Myocyte (in vitro differentiated cells): ENCODE data around the gene NOP14. TPM values are rescaled to one million over a fixed set of nuclear protein-coding genes. Genes with fewer than 3 reads are reported as not detected.
A peak's percentile ranks its signal among the peaks of the same experiment; 100 is the strongest.
"Not testable (repeated sequence)": the region's sequence is repeated elsewhere in the genome, so short reads cannot be mapped to it uniquely, and the experiment has no call there.

Experiments used
- DNase-seq: peaks from one replicate; pipeline ENCODE4 v3.0.0-alpha.2; 2012; ENCODE audit warnings: low read depth
- polyA plus RNA-seq: library from polyadenylated mRNA; unstranded; fragments of >200 nt; gene quantifications from one replicate; pipeline ENCODE4 v1.2.1, GENCODE V29; 2012; ENCODE audit warnings: missing spikeins
- total RNA-seq: library from RNA; depleted of rRNA; stranded (reverse); fragments of >200 nt; gene quantifications from 2 replicates; pipeline ENCODE4 v1.2.3, GENCODE V29; 2014

NOP14 gene
- 26.3 and 30.1 TPM in 2 replicates for total RNA-seq
- polyA plus RNA-seq = 21.7 TPM

- DNase-seq = peak; percentile 99
These were observed at the start of gene NOP14, which contains the start of gene GRK4 for GRCh38 chr4:2963175-2963965. NOP14 (minus strand) TSS chr4:2963406; CDS start chr4:2963319, 87 bp downstream. GRK4 (plus strand) TSS chr4:2963571; CDS start chr4:2964071, 500 bp downstream.

GRCh38 chr4:3011456-3012220 lies 48.4 kb upstream of the NOP14 start:
- DNase-seq = no peak

DNA sequence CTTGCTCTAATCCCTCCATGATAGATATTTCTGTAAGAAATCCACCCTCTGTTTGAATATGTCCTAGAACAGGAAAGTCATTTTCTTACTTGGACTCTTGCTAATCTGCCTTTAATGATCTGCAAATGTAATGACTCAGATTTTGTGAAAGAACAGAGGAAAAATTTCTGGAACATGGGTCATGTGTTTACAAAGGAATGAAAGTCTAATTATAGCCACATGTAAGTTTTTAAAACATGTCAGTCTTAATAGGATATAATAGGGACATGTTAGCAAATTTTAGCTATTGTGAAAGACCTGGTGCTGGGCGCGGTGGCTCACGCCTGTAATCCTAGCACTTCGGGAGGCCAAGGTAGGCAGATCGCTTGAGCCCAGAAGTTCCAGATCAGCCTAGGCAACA lies 47.8 kb upstream of the NOP14 start:
- no peak for DNase-seq

DNA sequence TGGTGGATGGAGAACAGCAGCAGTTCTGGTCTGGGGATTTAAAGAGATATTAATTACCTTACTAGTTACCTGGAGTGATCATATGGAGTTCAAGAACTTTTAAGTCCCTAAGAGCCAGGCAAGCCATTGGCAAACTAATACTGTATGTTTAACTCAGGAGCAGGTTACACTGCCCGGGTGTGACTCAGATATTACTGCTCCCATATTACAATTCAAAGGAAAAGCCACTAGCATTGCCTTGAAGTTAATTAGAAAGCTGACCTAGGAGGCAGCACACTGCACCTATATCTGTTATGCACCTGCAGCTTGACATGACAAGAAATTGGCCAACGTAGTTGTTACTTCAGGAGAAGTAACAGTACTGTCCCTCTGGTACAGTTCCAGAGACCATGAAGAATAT lies 47.4 kb upstream of the NOP14 start:
- no peak for DNase-seq

DNA sequence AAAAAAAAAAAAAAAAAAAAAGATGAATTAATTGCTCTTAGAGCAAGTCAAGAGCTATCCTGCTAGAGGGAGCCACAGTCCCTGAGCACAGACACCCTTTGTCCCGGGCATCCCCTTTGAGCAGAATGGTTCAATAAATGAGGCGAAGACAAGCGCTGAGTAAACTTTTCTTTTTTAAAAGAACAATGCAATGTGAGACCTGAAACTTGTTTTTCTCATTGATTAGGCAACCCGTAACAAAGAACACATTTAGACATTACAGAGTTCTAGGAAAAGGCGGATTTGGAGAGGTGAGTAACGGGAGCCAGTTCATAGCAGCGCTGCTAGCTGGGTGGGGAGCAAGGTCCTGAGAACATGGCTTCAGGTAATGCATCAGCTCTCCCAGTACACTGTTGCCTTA lies 46.2 kb upstream of the NOP14 start:
- peak; percentile 30 for DNase-seq

GRCh38 chr4:3007724-3008123 lies 44.5 kb upstream of the NOP14 start:
- DNase-seq = no peak

GRCh38 chr4:2996415-2996814 lies 33.2 kb upstream of the NOP14 start:
- no peak for DNase-seq

DNA sequence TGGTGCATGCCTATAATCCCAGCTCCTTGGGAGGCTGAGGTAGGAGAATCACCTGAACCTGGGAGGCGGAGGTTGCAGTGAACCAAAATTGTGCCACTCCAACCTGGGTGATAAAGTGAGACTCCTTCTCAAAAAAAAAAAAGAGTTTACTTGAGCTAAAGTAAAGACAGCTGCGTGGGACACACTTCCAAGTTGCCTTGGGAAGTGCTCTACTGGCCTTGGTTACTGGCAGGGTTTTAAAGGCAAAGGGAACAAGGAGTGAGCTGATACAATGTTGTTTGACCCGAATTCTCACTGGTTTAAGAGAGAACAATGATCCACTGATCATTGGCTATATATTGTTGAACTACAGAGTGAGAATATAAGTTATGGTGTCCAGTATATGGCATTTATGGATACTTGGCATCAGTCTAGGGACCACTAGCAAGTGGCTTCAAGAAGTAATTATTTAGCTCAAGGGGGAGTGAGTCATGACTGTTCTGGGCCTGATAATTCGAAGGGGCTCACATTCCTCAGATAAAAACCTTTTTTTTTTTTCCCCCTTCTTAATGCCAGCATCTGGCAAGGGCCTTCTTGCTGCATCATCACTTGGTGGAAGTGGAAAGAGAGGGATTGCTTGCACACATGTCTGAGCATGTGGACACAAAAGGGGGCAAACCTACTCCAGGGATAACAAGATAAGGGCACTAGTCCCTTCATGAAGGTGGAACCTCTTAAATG lies 32.5 kb upstream of the NOP14 start:
- no peak for DNase-seq

DNA sequence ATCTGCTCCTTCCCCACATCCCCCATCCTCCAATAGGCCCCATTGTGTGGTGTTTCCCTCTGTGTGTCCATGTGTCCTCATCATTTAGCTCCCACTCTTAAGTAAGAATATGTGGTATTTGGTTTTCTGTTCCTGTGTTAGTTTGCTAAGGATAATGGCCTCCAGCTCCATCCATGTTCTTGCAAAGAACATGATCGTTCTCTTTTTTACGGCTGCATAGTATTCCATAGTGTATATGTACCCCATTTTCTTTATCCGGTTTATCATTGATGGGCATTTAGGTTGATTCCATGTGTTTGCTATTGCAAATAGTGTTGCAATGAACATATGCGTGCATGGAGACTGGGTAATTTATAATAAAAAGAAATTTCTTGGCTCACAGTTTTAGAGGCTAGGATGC lies 31.7 kb upstream of the NOP14 start:
- no peak for DNase-seq

- no peak for DNase-seq
These were observed 28.0 kb upstream of the NOP14 start for GRCh38 chr4:2991243-2991642.

DNA sequence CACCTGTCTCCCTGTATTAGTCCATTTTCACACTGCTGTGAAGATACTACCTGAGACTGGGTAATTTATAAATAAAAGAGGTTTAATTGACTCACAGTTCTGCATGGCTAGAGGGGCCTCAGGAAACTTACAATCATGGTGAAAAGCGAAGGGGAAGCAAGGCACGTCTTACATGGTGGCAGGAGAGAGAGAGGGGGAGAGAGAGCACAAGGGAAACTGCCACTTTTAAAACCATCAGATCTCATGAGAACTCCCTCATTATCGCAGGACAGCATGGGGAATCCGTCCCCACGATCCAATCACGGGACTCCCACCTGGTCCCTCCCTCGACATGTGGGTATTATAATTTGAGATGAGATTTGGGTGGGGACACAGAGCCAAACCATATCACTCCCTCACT lies 20.5 kb upstream of the NOP14 start:
- DNase-seq = not testable (repeated sequence)

DNA sequence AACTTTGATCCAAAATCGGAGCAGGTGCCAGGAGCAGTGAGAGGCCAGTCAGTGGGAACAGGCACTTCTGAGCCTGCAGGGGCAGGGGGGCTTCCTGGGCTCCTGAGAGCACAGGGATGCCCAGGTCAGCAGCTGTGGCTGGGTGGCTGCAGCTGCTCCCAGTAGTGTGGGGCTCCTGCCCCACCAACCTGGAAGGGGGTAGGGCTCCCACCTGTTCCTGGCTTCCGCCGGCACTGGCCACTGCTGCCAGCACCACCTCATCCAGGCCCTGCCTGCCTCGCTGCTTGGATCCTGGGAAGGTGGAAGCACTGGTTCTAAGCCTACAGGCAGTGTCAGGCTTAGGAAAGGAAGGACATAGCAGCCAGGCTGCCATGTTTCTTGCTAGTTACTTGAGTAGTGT lies 18.8 kb upstream of the NOP14 start:
- no peak for DNase-seq

DNA sequence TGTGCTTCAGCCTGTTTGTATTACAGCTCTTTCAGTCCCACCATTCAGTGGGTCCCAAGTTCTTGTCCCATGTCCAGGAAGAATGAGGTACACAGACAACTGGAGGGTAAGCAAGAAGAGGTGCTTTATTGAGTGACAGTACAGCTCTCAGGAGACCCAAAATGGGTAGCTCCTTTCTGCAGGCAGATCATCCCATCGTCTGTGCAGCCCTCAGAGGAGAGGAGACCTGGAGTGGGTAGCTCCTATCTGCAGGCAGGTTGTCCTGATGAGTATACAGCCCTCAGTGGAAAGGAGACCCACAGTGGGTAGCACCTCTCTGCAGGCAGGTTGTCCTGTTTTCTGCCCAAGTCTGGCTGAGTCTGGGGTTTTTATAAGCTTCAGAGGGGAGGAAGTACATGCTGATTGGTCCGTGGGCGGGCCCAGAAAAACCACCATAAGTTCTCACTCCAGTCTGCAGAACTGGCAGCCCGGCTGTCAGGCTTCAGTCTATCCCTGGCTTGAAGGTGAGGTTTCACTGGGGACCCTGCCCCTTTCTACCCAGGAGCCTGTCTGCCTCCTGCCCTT lies 18.1 kb upstream of the NOP14 start:
- no peak for DNase-seq

DNA sequence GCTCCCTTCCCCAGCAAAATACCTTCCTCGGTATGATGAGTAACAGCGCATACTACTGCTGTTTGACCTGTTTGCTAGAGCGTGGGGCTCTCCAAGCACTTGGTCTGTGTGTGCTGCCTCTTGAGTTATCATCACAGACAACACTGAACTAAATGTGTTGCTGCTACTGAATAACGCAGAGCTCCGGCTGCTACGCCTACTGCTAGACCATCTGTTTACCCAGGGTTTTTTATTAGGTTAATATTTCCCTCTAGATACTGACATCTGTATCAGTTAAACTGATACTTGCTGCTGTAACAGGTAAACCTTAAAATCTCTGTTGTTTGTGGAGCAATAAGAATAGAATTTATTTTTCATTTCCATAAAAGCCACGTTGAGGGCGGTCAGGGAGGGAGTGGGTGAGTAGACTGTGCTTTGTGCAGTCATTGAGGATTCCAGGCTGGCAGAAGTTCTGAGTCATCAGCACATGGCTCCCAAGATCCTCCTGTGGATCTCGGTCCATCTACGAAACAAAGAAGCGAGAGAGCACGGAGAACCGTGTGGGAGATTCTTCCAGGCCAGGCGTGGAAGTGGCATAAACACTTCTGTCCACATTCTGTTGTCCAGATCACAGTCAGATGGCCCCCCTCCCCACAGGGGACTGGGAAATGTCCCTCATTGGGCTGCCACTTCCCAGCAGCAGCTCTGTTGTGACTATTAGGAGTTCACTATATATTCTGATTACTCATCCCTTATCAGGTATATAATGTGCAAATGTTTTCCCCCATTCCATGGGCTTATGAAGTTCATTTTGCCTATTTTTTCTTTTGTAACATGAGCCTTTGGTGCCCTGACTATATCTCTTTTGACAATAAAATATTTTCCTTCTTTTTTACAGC lies 14.2 kb upstream of the NOP14 start:
- DNase-seq = peak; percentile 45

GRCh38 chr4:2971275-2971674 lies 8.1 kb upstream of the NOP14 start:
- DNase-seq = no peak

DNA sequence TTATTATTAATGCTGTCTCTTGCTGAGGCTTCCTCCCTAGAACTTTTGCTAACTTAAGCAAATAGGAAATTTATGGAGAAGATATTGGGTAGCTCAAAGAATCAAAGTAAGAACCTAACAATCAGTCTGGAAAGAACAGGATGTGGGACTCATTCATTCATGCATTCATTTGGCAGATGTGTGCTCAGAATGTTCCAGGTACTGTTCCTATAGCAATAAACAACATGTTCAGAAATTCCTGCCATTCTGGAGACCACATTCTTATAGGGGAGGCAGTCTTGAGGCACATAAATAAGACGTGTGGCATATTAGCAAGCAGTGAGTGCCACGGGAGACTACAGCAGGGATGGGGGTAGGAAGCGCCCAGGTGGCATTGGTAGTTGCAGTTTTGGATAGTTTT lies 5.2 kb upstream of the NOP14 start:
- no peak for DNase-seq

DNA sequence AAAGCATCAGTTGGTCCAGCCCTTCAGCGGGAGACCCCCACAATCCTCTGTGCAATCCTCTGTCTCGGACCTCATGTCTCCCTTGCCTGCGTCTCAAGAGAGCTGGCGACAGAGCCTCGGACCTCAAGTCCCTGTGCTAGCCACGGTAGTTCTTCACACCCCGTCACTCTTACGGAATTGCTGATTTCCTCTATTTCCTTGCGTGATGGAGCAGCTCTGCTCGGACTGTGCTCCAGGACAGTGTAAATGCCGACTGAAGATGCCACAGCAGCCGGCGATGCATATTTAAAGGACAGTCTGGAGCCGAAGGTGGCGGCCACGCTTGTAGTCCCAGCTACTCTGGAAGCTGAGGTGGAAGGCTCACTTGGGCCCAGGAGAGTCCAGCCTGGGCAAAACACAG lies 2.1 kb upstream of the NOP14 start:
- DNase-seq = no peak

GRCh38 chr4:2964706-2965258 lies 1.6 kb upstream of the NOP14 start:
- DNase-seq = no peak

GRCh38 chr4:2963966-2964471 lies 813 bp upstream of the NOP14 start:
- no peak for DNase-seq

DNA sequence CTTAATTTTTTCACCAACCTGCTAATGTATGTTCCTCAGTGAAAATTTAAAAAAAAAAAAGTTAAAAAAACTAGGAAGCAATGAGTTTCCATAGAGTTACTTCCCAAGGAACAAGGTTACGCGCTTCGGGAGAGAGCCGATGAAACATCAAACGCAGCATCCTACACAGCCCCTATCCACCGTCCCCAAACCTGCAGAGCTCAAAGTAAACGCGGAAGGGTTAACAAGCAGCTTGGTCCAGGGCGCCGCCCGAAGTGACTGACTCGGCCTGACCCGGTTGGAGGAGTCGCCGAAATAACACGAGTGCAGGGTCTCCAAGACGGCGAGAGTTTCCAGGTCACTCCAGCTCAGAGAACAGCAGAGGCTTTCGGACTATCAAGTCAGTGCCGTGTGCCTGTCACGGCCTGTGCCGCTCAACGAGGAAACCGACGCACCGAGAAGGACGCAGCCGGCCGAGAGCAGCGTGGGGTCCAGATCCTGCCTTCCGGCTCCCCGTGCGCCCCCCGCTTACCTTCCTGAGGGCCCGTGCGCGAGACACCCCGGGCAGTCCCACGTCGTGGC lies 512 bp downstream of the NOP14 start:
- DNase-seq = peak; percentile 64
